Fibroblast of skin of left biceps (primary cell): Measurements from ENCODE around the gene TBC1D9.
A peak's percentile ranks its signal among the peaks of the same experiment; 100 is the strongest.
"Not testable (repeated sequence)": the region's sequence is repeated elsewhere in the genome, so short reads cannot be mapped to it uniquely, and the experiment has no call there.

Experiments
- DNase-seq, 2 experiments: peaks; one replicate each; pipeline ENCODE4 v3.0.0-alpha.2; 2013; ENCODE audit warnings: low read depth in 2 of 2

Gene TBC1D9

DNA sequence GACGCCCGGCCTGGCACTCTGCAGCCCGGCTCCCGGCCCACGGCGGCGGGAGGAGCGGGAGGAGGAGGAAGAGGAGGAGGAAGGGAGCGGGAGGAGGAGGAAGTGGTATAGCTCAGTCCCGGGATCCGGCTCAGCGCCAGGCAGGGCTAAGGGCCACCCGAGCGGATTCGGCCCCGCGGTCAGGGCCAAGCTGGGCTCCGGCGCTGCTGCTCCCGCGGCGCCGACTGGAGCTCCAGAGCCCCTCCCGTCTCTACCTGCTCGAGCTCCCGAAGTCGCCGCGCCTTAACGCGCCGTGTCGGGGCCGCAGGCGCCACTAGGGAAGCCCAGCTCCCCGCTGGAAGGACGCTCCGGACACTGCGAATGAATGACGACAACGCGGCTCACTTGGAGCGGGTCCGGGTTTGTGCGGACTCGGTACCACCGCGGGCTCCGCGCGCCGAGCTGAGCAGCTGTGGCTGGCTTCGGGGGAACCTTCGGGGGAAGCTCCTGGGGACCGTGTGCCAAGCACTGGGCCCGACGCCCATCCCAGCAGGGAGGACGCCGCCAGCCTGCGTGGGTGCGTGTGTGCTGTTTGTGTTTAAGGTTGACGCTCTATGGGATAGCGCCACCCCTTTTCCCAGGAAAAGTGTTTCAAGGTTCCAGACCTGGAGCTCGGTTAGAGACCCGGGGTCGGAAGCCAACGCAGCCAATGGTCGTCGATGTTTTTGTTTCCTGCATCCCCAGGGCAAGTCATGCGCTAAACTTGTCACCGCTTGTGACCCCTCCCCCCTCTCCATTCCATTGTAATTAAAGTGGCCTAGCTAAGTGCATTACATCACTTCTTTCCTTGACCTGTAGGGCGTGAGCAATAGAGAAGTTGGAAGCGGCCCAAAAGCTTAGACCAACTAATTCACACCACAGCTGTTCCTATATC, at the start of gene TBC1D9:
TBC1D9 (minus strand) TSS at position 67 of the 913 bp plus-strand sequence. CDS start 340 bp downstream, outside the sequence.
- DNase-seq, result peak in 1 of 2 experiments; percentile 29

DNA sequence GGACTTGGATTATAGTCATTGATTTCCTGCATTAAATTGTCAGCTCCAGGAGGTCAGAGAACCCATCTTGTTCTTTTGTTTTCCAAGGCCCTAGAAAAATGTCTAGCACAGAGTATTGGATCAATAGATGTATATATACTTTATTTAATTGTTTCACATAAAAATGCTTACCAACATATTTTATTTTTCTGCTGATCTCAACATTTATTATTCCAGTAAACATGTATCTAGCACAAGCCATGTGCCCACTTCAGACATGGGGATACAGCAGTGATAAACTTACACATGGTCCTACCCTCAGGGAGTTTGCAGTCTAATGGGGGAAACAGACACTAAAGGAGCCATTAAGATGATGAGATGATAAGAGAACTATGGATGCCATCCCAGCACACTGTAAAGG, 49.1 kb upstream of the TBC1D9 start:
- DNase-seq, result no peak

DNA sequence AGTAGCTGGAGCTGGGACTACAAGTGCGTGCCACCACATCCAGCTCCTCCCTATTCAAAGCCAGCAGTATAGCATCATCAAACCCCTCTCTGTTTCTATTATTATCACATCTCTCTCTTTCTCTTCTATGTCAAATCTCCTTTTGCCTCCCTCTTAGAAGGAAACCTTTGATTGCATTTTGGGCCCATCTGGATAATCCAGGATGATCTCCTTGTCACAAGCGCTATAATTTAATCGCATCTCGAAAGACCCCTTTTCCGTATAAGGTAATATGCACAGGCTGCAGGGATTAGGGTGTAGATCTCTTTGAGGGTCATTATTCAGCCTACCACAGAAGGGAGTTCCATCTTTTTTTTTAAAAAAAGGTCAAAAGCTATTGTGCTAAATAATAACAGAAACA, 46.4 kb upstream of the TBC1D9 start:
- DNase-seq, result no peak

DNA sequence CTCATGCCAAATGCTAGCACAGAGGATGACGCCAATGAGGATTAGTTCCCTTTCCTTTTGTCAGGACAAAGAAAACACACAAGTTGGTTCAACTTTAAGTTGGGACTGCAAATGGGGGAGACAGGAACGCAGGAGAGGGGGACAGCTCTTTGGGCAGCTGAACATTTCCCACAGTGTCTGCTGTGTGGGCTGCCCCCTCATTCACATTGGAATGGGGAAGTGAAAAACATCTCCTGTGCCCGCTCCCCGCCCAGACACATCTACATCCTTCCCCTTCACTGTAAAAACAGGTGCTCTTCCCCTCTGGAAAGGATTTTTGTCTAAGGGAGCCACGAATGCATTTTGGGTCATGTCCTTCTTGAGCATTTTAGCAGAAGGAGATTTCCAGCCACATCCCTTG, 44.5 kb upstream of the TBC1D9 start:
- no peak for DNase-seq

DNA sequence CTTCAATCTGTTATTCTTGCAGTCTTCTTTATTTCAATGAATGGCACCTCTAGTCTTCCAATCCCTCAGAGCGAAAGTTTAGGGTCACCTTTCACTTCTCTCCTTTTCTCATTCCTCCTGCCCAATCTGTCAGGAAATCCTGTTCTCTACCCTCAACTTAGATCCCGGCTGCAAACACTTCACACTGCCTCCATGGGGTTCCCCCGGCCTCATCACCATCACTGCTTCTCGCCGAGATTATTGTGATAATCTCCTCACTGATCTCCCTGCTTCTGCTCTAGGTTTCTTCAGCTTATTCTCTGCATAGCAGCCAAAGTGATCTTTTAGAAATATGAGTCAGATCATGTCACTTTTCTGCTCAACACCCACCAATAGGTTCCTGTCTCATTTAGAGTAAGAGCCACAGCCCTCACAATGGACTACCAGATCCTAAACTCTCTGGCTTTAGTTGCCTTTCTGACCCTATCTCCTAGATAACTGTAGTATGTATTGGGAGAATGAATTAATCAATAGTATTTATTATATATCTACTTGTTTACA, 43.6 kb upstream of the TBC1D9 start:
- no peak for DNase-seq

DNA sequence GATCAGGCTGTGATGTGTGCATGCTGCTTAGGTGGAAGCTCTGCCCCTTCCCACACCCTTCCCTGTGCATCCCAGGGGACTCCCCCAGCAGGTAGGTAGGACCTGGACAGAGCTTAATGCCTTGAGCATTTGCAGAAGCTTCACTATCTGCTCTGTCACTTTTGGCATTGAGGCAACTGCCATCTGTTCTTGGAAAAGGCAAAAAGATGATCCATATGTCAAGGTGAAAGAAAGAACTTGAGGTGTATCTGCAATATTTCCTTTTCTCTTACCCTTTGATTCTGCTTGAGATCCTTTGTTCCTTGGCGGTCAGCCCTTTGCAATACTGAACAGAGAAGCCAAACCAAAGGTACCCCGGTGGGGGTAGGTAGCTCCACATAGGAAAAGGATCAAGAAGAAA, 37.1 kb upstream of the TBC1D9 start:
- no peak for DNase-seq

DNA sequence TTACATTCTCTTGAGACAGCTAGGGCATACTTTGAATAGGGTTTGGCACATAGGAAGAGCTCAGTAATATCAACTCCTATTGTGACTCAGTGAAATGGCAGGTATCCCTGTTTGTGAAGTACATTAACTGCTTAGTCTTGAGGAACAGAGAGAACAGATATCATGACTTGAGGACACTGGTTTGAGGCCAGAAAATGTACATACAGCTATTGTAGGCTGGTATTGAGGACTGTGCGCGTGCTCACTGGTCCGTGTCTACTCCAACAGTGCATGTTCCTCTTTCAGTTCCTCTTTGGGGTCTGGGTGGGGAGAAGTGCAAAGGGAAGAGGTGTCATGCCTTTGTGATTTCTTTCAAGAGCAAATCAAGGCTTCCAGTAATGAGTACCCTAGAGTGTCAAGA, 34.6 kb upstream of the TBC1D9 start:
- DNase-seq, result no peak

DNA sequence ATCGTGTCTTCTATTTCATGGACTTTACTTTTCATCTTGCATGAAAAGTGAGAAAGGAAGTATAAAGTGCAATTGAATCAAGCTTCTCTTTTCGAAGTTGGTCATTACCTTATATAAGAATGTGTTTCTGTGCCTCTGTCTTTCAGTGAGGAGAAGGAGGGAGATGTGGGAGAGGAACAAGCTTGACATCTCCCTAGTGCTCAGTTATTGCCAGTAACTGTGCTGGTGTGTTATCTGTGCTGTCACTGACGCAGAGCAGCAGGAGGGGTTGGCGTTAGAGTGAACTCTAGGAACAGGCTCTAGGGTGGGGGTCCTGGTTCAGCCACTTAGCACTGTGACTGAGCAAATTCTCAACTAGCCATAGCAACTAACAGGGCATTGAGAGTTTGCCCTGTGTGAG, 34.0 kb upstream of the TBC1D9 start:
- no peak for DNase-seq

DNA sequence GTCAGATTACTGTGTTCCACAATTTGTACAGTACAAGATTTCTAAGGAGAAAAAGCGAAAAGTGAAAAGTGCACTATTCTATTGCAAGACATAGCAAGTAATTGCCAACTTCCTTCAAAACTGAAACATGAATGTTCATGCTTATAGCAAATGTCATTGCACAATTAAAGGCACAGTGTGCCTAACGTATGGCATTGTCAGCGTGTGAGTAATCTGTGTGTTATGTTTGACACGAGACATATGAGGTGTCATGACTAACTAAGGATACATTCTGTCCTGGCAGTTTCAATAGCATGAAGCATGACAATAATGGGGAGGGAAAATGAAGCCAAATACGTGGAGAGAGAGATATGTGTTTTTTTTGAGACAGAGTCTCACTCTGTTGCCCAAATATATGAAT, 33.6 kb upstream of the TBC1D9 start:
- peak; percentile 1 to 3 for DNase-seq

DNA sequence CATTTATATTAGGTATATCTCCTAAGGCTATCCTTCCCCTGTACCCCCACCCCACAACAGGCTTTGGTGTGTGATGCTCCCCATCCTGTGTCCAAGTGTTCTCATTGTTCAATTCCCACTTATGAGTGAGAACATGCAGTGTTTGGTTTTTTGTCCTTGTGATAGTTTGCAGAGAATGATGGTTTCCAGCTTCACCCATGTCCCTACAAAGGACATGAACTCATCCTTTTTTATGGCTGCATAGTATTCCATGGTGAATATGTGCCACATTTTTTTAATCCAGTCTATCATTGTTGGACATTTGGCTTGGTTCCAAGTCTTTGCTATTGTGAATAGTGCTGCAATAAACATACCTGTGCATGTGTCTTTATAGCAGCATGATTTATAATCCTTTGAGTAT, 26.6 kb upstream of the TBC1D9 start:
- not testable (repeated sequence) for DNase-seq

DNA sequence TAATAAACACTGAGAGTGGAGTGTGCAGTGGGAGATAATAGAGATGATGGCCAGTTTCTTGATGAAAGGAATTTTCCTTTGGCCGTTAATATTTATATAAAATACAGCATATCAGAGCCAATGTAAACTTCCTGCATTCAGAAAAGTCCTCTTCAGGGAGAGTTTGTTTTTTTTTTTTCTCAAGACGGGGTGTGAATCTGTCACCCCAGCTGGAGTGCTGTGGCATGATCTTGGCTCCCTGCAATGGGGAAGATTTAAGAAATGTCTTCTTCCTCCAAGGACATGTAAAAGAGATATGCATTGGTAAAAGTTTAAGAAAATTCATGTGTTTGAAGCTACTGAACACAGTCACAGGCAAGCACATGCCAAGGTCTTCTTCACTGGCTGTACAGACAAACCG, 25.4 kb upstream of the TBC1D9 start:
- DNase-seq, result no peak

DNA sequence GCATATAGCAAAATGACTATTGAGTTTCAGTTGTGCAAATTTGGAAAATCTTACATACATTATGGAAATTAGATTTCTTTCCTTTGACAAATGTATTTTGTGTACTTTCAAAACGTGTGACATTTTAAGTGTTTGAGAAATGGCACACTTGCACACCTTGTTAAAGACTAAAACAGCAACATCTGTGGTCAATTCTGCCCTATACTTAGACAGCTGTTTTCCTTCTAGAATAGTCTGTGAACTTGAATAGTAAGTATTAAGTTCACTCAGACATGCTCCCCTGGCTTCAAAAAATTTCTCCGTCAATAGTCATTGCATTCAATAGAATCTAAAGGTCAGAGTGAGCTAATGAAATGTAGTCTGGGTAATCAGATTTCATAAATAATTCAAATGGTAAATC, 21.7 kb upstream of the TBC1D9 start:
- no peak for DNase-seq

DNA sequence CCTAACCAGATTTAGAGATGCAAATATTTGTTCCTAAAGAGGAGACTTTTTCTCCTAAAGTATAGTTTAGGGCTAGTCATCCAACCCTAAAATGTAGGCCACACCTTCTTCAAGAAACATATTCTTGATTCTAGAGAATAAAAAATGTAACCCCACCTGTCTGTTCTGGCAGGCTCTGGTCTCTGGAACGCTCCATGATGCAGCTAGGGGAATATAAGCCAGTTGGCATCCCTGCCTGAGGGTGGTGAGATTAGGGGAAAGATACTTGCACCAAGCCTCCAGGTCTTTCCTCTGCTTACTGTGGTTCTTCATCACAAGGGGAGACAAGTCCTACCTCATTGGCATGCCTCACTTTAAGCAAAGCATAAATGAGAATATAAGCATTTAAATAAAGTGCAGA, 21.2 kb upstream of the TBC1D9 start:
- DNase-seq, result no peak

DNA sequence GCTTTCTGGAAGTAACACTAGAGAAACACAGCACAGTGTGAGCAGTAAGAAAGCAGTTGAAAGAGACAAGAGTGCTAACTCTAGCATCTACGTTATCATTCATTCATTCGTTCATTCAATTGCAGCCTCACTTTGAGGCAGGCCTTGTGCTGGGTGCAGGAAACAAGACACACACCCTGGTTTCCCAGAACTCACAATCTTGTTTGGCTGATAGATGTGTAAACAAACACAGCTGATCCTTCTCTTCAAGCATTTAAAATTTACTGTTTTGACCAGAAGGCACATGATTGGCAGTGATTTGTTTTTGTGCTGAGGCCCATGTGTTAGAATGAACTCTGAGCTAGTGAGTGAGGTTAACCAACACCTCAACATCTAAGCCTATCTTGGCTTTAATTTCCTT, 20.4 kb upstream of the TBC1D9 start:
- no peak for DNase-seq

DNA sequence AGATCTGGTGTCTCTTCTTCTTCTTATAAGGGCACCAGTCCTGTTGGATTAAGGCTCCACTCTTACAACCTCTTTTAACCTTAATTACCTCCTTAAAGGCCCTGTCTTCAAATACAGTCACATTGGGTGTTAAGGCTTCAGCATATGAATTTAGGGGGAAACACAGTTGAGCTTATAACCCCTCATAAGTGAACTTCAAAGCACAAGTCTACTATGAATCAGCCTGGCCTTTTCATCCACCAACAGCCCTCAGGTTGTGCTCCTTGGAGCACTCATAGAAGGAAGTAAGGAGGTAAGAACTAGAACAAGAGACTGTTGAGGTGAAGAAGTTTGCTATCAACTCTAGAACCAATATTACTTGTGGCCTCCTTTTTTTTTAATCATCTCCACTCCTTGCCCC, 18.8 kb upstream of the TBC1D9 start:
- no peak for DNase-seq

DNA sequence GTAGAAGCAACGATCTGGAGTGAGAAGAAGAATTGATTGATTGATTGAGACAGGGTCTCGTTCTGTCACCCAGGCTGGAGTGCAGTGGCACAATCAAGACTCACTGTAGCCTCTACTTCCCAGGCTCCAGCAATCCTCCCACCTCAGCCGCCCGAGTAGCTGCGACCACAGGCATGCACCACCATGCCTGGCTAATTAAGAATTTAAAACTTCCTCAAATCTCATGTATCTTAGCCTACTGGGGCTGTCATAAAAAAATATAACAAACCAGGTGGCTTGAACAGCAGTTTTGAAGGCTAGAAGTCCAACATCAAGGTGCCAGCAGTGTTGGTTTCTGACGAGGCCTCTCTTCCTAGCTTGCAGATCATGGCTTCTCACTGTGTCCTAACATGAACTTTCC, 18.3 kb upstream of the TBC1D9 start:
- no peak for DNase-seq

DNA sequence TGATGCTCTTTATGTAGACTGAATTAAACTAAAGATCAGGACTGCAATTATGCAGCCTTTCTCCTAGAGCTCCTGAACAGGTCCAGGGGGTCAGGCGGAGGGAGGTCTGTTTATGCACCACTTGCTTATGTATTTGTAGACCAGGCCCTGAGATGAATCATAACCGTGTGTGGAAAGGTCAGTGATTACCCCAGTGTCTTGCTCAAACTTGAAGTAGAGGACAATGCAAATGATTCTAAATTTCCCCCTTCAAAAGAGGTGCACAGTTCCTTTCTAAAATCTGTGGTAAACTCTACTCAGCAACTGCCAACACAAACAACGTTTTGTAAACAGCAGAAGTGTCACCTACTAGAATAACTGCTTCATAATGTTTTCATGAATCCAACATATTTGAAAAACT, 13.0 kb upstream of the TBC1D9 start:
- DNase-seq, result no peak

DNA sequence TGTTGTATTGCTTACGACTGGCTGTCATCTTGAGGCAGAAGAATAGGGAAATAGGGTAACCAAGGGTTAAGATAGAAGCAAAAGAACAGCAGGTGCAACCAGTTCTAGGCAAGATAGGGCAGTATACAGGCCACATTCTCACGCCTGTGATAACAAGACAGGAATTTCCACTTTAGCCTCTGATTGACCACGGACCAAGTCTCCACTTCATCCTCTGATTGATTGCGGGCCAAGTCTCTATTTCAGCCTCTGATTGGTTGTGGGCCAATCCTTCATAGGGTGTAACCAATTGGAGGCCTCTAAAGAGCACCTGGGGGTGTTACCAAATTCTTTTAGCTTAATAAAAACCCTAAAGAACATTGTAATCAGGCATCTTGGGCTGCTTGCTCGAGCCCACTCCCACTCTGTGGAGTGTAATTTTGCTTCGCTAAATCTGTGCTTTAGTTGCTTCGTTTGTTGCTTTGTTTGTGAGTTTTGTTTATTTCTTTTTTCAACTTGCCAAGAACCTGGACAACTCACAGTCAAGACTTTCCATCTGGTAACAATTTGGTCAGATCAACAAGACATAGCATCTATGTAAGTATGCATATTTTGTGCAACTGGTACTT, 8.7 kb upstream of the TBC1D9 start:
- DNase-seq, result no peak

DNA sequence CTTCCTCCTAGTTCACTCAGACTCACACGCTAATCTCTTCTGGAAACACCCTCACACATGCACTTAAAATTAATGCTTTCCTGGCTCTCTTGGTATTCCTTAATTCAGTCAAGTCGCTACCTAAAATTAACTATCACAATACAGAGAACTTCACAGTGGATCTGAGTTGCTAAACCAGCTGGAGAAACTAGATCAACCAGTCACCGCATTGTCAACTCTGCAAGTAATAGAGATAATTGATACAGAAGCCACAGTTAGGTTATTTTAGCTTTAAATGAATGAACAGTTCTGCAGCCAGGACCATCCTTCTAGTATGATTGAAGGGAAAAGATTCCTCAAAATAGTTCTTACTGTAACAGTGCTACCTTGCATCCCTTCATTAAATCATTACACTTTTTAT, 6.0 kb upstream of the TBC1D9 start:
- DNase-seq, result no peak

DNA sequence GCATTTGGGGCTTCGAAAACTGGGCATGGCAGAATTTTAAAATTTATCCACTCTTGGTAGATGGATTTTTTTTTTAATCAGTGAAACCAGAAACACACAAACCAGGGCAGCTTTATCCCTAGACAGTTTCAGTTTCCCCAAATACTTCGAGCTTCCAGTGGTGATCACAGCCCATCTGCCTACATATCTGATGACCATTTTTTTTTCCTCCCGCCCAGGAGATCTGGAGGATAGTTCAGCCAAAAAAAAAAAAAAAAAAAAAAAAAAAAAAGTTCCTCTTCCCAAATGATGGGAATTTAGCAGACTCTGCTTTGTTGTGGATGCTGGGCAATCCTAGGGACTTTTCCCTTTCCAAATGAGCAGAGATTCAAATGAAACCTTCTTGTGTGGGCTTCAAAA, 1.0 kb upstream of the TBC1D9 start:
- no peak for DNase-seq

DNA sequence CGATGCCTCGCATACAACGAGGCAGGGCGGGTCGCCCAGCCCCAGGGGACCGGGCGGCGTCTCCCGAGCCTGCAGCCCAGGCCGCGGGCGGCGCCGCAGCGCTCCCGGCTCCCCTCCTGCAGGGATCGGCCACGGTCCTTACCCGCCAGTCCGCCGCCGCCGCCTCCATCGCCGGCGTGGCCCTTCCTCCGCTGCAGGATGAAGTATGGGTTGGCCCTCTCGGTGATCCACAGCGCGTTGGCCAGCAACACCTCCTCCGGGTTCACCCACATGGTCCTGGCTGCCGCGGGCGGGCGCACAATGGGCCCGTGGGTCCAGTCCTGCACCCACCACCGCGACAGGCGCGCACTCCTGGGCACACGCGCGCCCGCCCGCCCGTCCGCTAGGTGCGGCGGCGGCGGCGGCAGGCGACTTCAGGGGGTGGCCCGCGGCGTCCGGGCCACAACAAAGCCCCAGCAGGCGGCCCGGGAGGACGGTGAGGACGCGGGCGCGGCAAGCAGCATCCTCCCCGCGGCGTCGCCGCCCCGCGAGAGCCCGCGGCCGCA, 339 bp downstream of the TBC1D9 start:
- DNase-seq, result no peak

DNA sequence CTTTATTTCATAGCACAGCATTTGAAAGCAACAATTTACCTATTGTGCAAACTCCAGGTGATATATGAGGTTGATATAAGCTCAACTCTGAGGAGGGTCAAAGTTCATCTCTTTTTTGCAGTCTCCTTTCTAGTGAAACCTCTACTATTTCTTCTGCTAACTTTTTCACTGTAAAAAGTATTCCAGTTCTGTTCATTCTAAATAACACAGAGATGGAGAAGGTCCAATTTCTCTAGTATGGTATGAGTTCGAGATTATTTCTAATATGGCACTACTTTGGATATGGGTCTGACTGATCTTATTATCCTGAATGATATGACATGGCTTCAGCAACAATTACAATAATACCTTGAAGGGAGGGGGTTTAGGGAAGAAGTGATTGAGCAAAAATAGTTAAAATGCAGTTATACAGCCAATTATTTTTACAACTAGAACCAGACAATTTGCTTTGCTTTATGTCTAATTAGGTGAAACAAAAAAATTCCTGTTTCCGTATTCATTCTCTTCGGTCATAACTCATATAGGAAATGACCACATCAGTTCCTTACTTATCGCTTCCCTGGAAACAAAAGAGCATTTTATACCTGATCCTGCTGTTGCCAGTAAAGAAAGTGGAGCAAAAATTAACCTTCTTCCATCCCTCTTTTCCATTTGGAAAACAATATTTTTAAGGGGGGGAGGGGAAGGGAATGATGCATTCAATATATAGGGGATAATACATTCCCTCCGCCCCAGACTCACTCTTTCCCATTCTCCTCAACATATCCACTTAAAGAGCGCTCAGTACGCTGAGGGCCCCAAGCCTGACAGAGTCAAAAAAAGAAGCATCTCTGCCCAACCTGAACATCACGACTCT, 1.0 kb downstream of the TBC1D9 start:
- no peak for DNase-seq
